K562 (cell line): Measurements from ENCODE around the gene PHACTR3. TPM values are rescaled to one million over a fixed set of nuclear protein-coding genes. Genes with fewer than 3 reads are reported as not detected.

Source experiments
- ATAC-seq: fragments of 200-7000 bp; cut with Tn5 transposase; 3 replicates; pipeline ENCODE4 v1.9.1; 2020; ENCODE audit warnings: moderate library complexity
- BruUV-seq: library from RNA; stranded (reverse); fragments of 400-500 nt; replicated peaks from 2 replicates; lab custom pipeline; 2021; lab: Mats Ljungman, UMichigan
- CTCF ChIA-PET: fragments of 300-600 bp; formaldehyde crosslinking; extraction: SDS; loops from one replicate; lab custom pipeline; 2021; ENCODE audit warnings: low intra/inter-chr PET ratio; lab: Yijun Ruan, JAX
- POLR2A ChIA-PET: fragments of 300-600, 350-650 bp; sonication (Branson Sonifier 250); formaldehyde crosslinking; extraction: SDS; loops from one replicate; lab custom pipeline; 2021; ENCODE audit warnings: antibody characterized with exemption, inconsistent platforms; lab: Yijun Ruan, JAX
- DNase-seq, 4 experiments: peaks; one replicate each; pipeline versions ENCODE4 v3.0.0 to v3.0.0-alpha.2; 2011 to 2018; ENCODE audit warnings: low spot score in 3 of 4, mixed read lengths in 3 of 4; ENCODE audit errors: extremely low read depth in 1 of 4
- FAIRE-seq: peaks from 2 replicates; lab custom pipeline; 2011; peaks lifted over from hg19 to GRCh38; lab: Jason Lieb, UNC
- H2AFZ ChIP-seq: 2 replicates; pipeline ENCODE4 v1.6.0; 2011; ENCODE audit warnings: low read depth, low read length, control low read depth, inconsistent platforms
- H3K27ac ChIP-seq: fragments of 200-600 bp; 3 replicates; pipeline ENCODE4 v1.8.0; 2011; ENCODE audit warnings: low read depth, mild to moderate bottlenecking, control low read depth, inconsistent platforms, low read length, moderate library complexity, mixed read lengths; ENCODE audit errors: extremely low read depth
- H3K27me3 ChIP-seq, 2 experiments: fragments of 300-600 bp in 1 of 2; 2 replicates in 1 of 2; 3 replicates in 1 of 2; pipeline versions ENCODE4 v1.6.0 to v1.8.0; 2011; ENCODE audit warnings: inconsistent platforms in 2 of 2, low read length in 2 of 2, mild to moderate bottlenecking in 1 of 2, mixed read lengths in 1 of 2, moderate library complexity in 1 of 2; ENCODE audit not compliant: control insufficient read depth in 2 of 2, insufficient read depth in 2 of 2
- H3K36me3 ChIP-seq: fragments of 300-600 bp; 3 replicates; pipeline ENCODE4 v1.8.0; 2011; ENCODE audit warnings: mild to moderate bottlenecking, low read length, inconsistent platforms; ENCODE audit not compliant: control insufficient read depth, insufficient read depth
- H3K4me1 ChIP-seq, 2 experiments: fragments of 200-600 bp in 1 of 2; replicated peaks in 1 of 2; 2 replicates in 1 of 2; 3 replicates in 1 of 2; pipeline versions ENCODE4 v1.5.1 to v1.8.0; 2011; ENCODE audit warnings: inconsistent platforms in 2 of 2, low read length in 2 of 2, mild to moderate bottlenecking in 1 of 2, mixed read lengths in 1 of 2, moderate library complexity in 1 of 2; ENCODE audit not compliant: control insufficient read depth in 2 of 2, insufficient read depth in 2 of 2
- H3K4me2 ChIP-seq: 2 replicates; pipeline ENCODE4 v1.6.1; 2011; ENCODE audit warnings: low read length, control low read depth, inconsistent platforms, mixed read lengths; ENCODE audit not compliant: insufficient read depth
- H3K4me3 ChIP-seq: fragments of 200-600 bp; sonication (generic), shearing (Covaris generic); 2 replicates; pipeline ENCODE4 v1.5.1; 2016; ENCODE audit warnings: control low read depth, inconsistent platforms
- H3K79me2 ChIP-seq: fragments of 200-600 bp; 3 replicates; pipeline ENCODE4 v1.8.0; 2011; ENCODE audit warnings: low read length, inconsistent platforms; ENCODE audit not compliant: control insufficient read depth, insufficient read depth
- H3K9ac ChIP-seq, 2 experiments: 2 replicates each; pipeline versions ENCODE4 v1.6.0 to v1.6.1; 2011; ENCODE audit warnings: low read depth in 2 of 2, low read length in 2 of 2, control low read depth in 1 of 2, inconsistent platforms in 1 of 2, mild to moderate bottlenecking in 1 of 2, mixed read lengths in 1 of 2; ENCODE audit not compliant: insufficient read depth in 1 of 2
- H3K9me1 ChIP-seq: one replicate; pipeline ENCODE4 v1.6.0; 2011; ENCODE audit warnings: inconsistent platforms, mild to moderate bottlenecking, low read length, moderate library complexity; ENCODE audit not compliant: control insufficient read depth, insufficient read depth
- H3K9me3 ChIP-seq: replicated peaks from 2 replicates; pipeline ENCODE4 v1.5.1; 2011; ENCODE audit warnings: low read depth, low read length, inconsistent platforms; ENCODE audit not compliant: control insufficient read depth, insufficient read depth
- H4K20me1 ChIP-seq: replicated peaks from 2 replicates; pipeline ENCODE4 v1.6.1; 2011; ENCODE audit warnings: low read length, inconsistent platforms, mixed read lengths; ENCODE audit not compliant: control insufficient read depth, insufficient read depth
- BMI1 ChIP-seq: fragments of 150-350 bp; IDR thresholded peaks from 2 replicates; pipeline ENCODE4 v1.6.1; 2014; ENCODE audit warnings: low read length
- PRMT5 ChIP-seq: sonication (generic); formaldehyde crosslinking; IDR thresholded peaks from 2 replicates; pipeline ENCODE4 v1.5.0; 2020; ENCODE audit warnings: missing genetic modification reagents
- RBM17 ChIP-seq: fragments of 200-400 bp; formaldehyde crosslinking; IDR thresholded peaks from 2 replicates; pipeline ENCODE4 v1.6.1; 2017; ENCODE audit warnings: low read depth, mild to moderate bottlenecking, low read length, borderline replicate concordance
- RNF219 ChIP-seq: fragments of 250-450 bp; sonication (Bioruptor Pico); IDR thresholded peaks from 2 replicates; pipeline ENCODE4 v1.5.0; 2022; ENCODE audit warnings: mild to moderate bottlenecking
- TOE1 ChIP-seq, 2 experiments: fragments of 450-650 bp in 1 of 2; sonication (generic) in 1 of 2; formaldehyde crosslinking in 1 of 2; IDR thresholded peaks; 2 replicates each; pipeline versions ENCODE4 v1.7.1 to v1.8.0; 2016 to 2022; ENCODE audit warnings: borderline replicate concordance in 2 of 2, mild to moderate bottlenecking in 2 of 2, antibody characterized with exemption in 1 of 2, inconsistent platforms in 1 of 2, low read depth in 1 of 2, missing genetic modification reagents in 1 of 2, moderate library complexity in 1 of 2
- WGBS: fragments of 100-300 bp; shearing (Covaris generic); methylation state at CpG from one replicate; pipeline ENCODE4 v1.1.6; 2016; ENCODE audit warnings: low coverage, mixed read lengths; ENCODE audit not compliant: insufficient coverage; ENCODE audit errors: missing lambda C conversion rate; 5-methylcytosine and 5-hydroxymethylcytosine counted together
- in situ Hi-C: fragments of 300-500 bp; cut with MboI; formaldehyde crosslinking; loops from 4 replicates; pipeline ENCODE4 v1.15.0; 2018; ENCODE audit warnings: inconsistent platforms, mixed read lengths
- intact Hi-C: fragments of 100-400 bp; cut with micrococcal nuclease; formaldehyde crosslinking; loops from 2 replicates; pipeline ENCODE4 v1.14.2; 2022
- polyA plus RNA-seq, 8 experiments: library from polyadenylated mRNA; depleted of rRNA in 4 of 8; stranded (reverse) in 5 of 8; unstranded in 3 of 8; fragments of >200 nt; fragmentation: Nextera tagmentation in 2 of 8; fragmentation: Illumina TruSeq in 1 of 8; extraction: Ambion mirVana in 2 of 8; extraction: Trizol in 1 of 8; gene quantifications; 2 replicates each; pipeline versions ENCODE4 v1.2.1 to v1.2.3, GENCODE V29; 2011 to 2014; ENCODE audit warnings: inconsistent platforms in 1 of 8, missing spikeins in 1 of 8
- total RNA-seq, 7 experiments: library from RNA; depleted of rRNA in 6 of 7; stranded (reverse); fragments of >200 nt in 6 of 7; fragmentation: Illumina TruSeq in 2 of 7; extraction: Trizol in 2 of 7; gene quantifications; 2 replicates each; pipeline versions ENCODE4 v1.2.1 to v1.2.3, GENCODE V29; 2011 to 2021; ENCODE audit warnings: low replicate concordance in 1 of 7

The PHACTR3 gene
- total and polyA plus RNA-seq, 9 of the 15 experiments (the other 6 are each of a cell fraction or from before 2014, with no cell fraction given) = not detected

GRCh38 chr20:59661621-59662020, 57.3 kb downstream of the PHACTR3 start:
- no peak overlapping the region for H2AFZ ChIP-seq
- no peak overlapping the region for H3K4me3 ChIP-seq
- no peak overlapping the region for H3K27ac ChIP-seq
- in situ Hi-C loops (no loop called here), intact Hi-C loops (no loop called here)
- ChIA-PET CTCF (no interaction called here), POLR2A (no interaction called here)
- H3K9me3 ChIP-seq = no peaks in the 10 kb centered on the region
- no peaks in the 10 kb centered on the region for H4K20me1 ChIP-seq
- TF ChIP-seq TOE1 (IDR thresholded peaks at IDR 0.05; ENCODE audit: borderline replicate concordance) (no peak), TOE1 (CRISPR knock-in tag; IDR thresholded peaks at IDR 0.05; ENCODE audit: borderline replicate concordance, low read depth) (no peak), RBM17 (no peak), RNF219 (no peak), BMI1 (no peak), PRMT5 (no peak)
- H3K9ac ChIP-seq = no peak overlapping the region
- peaks cover 3 to 17% of the 10 kb centered on the region in 2 experiments; a peak in 2 of 5 replicates for H3K27me3 ChIP-seq
- under 1% methylated on average over 10 of the region's 10 CpGs for WGBS
- H3K79me2 ChIP-seq = no peaks in the 10 kb centered on the region
- FAIRE-seq = no peak
- H3K4me2 ChIP-seq = no peak overlapping the region
- ATAC-seq = no peak
- no peaks in the 10 kb centered on the region for H3K36me3 ChIP-seq
- H3K9me1 ChIP-seq = no peaks in the 10 kb centered on the region
- no TSS peak for BruUV-seq
- no peak for DNase-seq
- no peaks in the 10 kb centered on the region for H3K4me1 ChIP-seq
